ENCODE data around the gene KRT1.

The KRT1 gene

GRCh38 chr12:52696588-52696987 lies 16.4 kb upstream of the KRT1 start:
- no peak overlapping the region for H3K4me3 ChIP-seq (replicated peaks; ENCODE audit: insufficient read depth, low read length)
- peaks cover 6% of the 10 kb centered on the region for H3K27me3 ChIP-seq (ENCODE audit: insufficient read depth, poor library complexity, severe bottlenecking)
- TF ChIP-seq CTCF (IDR thresholded peaks at IDR 0.05; ENCODE audit: insufficient read depth, low read length) (no peak), GABPA (IDR thresholded peaks at IDR 0.05; ENCODE audit: low read depth) (no peak), SPI1 (IDR thresholded peaks at IDR 0.05; ENCODE audit: borderline replicate concordance, low read depth) (no peak), REST (IDR thresholded peaks at IDR 0.05; ENCODE audit: insufficient replicate concordance, low read depth) (no peak), POLR2AphosphoS5 (IDR thresholded peaks at IDR 0.05; ENCODE audit: low read depth) (no peak)
- DNase-seq (ENCODE audit: low read depth in 1 of 2, low spot score in 1 of 2) = no peak
- no peak overlapping the region for H3K27ac ChIP-seq (replicated peaks)

GRCh38 chr12:52695039-52695438 lies 14.8 kb upstream of the KRT1 start:
- Histone ChIP-seq H3K27ac (replicated peaks) (no peak overlapping the region), H3K27me3 (ENCODE audit: insufficient read depth, poor library complexity, severe bottlenecking) (peaks cover 20% of the 10 kb centered on the region), H3K4me3 (replicated peaks; ENCODE audit: insufficient read depth, low read length) (no peak overlapping the region)
- no peak for DNase-seq (ENCODE audit: low read depth in 1 of 2, low spot score in 1 of 2)
- TF ChIP-seq POLR2AphosphoS5 (IDR thresholded peaks at IDR 0.05; ENCODE audit: low read depth) (no peak), CTCF (IDR thresholded peaks at IDR 0.05; ENCODE audit: insufficient read depth, low read length) (no peak), REST (IDR thresholded peaks at IDR 0.05; ENCODE audit: insufficient replicate concordance, low read depth) (no peak), GABPA (IDR thresholded peaks at IDR 0.05; ENCODE audit: low read depth) (no peak), SPI1 (IDR thresholded peaks at IDR 0.05; ENCODE audit: borderline replicate concordance, low read depth) (no peak)

GRCh38 chr12:52694151-52694550 lies 13.9 kb upstream of the KRT1 start:
- peaks cover 20% of the 10 kb centered on the region for H3K27me3 ChIP-seq (ENCODE audit: insufficient read depth, poor library complexity, severe bottlenecking)
- DNase-seq (ENCODE audit: low read depth in 1 of 2, low spot score in 1 of 2) = no peak
- no peak overlapping the region for H3K27ac ChIP-seq (replicated peaks)
- no peak overlapping the region for H3K4me3 ChIP-seq (replicated peaks; ENCODE audit: insufficient read depth, low read length)
- TF ChIP-seq POLR2AphosphoS5 (IDR thresholded peaks at IDR 0.05; ENCODE audit: low read depth) (no peak), REST (IDR thresholded peaks at IDR 0.05; ENCODE audit: insufficient replicate concordance, low read depth) (no peak)

- Histone ChIP-seq H3K4me3 (replicated peaks; ENCODE audit: insufficient read depth, low read length) (no peak overlapping the region), H3K27ac (replicated peaks) (no peak overlapping the region), H3K27me3 (ENCODE audit: insufficient read depth, poor library complexity, severe bottlenecking) (peaks cover 20% of the 10 kb centered on the region)
- no peak for DNase-seq (ENCODE audit: low read depth in 1 of 2, low spot score in 1 of 2)
- TF ChIP-seq POLR2AphosphoS5 (IDR thresholded peaks at IDR 0.05; ENCODE audit: low read depth) (no peak), REST (IDR thresholded peaks at IDR 0.05; ENCODE audit: insufficient replicate concordance, low read depth) (no peak), CTCF (IDR thresholded peaks at IDR 0.05; ENCODE audit: insufficient read depth, low read length) (no peak)
Observed at GRCh38 chr12:52693261-52693660, 13.1 kb upstream of the KRT1 start.

Data from HL-60 (cell line).